ENCODE measurements around the gene GRPEL1.
A peak's percentile ranks its signal among the peaks of the same experiment; 100 is the strongest.
"Not testable (repeated sequence)": the region's sequence is repeated elsewhere in the genome, so short reads cannot be mapped to it uniquely, and the experiment has no call there.

The GRPEL1 gene

DNA sequence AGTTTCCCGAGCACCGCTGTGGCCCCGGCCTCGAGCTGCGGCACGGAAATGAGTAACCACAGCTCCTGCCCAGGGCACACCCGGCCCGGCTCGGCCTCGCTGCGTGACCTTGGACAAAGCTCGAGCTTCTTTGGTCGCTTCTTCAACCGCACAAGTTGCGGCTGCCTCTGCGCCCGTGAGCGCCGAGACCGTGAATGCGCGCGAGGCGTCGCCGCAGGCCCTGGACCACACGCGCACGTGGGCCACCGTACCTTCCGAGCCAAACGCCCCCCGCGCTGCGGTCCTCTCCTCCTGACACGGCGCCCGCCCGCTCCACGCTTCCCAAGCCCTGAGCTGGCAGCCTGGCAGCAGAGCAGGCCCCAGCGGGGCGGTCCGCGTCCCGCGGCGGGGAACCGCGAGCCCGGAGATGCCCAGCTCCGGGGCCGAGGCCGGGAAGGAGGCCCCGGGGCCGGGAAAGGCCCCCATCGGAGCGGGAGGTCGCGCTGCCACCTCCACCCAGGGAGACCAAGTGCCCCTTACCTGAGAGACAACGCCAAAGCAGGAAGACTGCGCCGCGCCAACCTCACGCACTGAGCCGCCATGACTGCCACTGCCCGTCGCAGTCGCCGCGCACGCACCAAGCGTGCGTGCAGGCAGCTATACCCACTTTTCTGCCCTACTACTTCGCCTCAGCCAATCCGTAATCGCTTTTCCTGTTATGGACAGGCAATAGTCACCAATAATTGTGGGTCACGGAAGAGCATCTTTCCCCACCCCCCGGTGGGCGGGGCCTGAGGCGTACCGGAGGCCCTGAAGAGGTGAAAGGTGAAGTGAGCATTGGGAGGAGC is at the start of gene GRPEL1:
Gene GRPEL1, minus strand, starts transcription at position 613 of the 827 bp plus-strand sequence. Its CDS starts 32 bp downstream, at position 581.
- peak; percentile 99 for DNase-seq

DNA sequence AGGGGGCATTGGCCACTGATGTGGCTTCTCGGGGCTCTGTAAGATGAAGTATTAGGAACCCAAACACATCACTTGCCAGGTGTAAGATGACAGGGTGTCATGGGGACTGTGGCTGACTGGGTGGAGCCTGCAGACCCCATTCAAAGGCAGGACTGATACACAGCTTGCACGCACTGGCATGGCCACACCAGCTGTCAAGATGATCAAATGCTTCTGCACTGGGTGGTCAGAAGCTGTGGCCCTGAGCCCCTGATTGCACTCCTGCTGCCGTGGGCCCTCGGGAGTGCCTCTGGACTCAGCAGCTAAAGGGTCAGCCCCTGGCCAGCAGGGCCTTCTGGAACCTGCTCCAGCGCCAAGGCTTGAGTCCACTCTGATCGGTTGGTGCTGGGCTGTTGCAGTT is 48.8 kb upstream of the GRPEL1 start:
- no peak for DNase-seq

DNA sequence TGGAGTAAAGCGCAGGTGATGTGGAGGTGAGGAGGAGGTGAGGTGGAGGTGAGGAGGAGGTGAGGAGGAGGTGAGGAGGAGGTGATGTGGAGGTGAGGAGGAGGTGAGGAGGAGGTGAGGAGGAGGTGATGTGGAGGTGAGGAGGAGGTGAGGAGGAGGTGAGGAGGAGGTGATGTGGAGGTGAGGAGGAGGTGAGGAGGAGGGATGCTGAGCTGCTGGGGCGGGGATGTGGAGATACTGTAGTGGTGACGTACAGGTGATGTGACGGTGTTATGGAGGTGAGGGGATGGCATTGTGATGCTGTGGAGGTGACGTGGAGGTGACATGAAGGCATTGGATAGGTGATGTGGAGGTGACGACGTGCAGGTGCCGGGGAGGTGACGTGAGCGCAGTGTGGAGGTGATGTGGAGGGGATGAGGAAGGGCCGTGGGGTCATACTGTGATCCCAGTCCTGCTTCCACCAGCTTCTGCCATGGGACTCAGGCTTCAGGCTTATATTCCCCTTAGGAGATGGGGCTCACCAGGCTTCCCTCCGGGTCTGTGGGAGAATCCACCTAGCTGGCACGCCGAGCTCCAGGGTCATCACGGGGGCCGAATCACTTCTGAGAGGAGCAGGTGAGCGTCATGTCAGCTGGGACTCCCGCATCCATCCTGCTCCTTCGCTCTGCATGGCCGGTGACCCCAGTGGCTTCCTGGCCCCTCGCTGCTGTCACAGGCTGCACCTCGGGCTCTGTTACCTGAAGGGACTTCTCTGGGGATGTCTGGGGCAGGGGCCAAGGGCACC is 47.9 kb upstream of the GRPEL1 start:
- no peak for DNase-seq

DNA sequence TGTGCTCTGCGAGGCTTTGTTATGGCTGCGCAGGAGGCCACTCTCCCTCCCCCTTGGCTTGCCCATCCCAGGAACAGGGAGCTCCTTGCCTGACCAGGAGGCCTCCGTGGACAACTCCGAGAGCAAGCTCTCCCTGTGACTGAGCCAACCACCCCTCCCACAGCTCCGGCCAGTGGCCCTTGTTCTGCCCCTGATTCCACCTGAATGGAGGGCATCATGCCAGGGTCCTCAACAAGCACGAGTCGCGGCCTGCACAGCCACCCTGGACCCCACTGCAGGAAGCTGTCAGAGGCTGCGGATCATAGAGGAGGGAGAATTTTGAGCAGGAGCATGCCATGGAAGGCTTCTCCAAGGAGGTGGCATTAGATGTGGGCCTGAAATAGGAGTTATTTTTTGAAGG is 44.8 kb upstream of the GRPEL1 start:
- DNase-seq, result no peak

DNA sequence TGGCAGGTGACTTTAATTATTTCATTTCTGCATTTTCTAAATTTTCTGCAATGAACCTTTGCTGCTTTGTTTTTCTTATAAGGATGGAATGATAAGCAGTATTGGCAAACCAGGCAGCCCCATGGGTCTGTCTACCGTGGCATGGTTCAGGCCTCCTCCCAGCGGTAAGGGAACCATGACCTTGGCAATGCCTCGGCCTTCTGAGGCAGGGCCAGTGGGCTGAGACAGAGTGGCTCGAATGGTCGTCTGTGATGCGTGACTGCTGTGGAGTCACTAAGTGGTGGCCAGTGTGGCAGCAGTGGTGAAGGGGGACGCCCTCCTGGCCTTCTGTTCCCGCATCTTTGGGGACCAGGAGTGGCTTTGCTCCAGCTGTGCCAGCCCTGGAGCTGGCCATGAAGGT is 43.6 kb upstream of the GRPEL1 start:
- DNase-seq, result no peak

DNA sequence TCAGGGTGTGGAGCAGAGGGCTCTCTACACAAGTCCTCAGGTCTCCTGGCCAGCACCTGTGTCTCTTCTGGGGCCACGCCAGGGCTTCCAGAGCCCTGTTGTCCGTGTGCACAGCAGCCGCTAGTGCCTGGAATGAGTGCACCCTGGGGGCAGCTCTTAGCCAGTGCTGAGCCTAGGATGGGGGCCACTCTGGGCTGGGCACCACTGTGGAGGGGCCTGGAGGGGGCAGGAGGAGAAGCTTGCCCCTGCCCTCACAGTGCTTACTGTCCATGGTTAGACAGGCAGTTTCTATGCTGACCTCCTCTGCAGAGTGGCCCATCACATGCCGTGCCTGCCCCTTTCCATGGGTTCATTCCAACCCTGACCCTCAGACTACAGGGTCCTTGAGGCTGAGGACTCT is 42.7 kb upstream of the GRPEL1 start:
- DNase-seq, result no peak

DNA sequence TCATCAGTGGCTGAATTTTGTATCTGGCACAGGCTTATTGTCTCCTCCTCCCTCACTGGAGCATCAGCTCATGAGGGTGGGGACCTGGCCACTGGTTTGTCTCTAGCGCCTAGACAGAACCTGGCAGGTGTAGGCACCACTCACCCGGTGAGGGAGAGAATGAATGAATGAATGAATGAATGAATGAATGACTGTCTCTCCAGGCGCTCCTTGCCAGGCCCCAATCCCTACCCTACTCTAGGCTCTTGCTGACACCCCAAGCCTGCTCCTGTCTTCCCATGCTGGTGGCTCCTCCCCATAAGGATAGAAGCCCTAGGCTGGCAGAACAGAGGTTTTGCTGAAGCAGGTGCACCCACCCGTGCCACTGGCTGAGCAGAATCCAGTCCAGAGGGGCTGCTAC is 41.3 kb upstream of the GRPEL1 start:
- DNase-seq, result no peak

DNA sequence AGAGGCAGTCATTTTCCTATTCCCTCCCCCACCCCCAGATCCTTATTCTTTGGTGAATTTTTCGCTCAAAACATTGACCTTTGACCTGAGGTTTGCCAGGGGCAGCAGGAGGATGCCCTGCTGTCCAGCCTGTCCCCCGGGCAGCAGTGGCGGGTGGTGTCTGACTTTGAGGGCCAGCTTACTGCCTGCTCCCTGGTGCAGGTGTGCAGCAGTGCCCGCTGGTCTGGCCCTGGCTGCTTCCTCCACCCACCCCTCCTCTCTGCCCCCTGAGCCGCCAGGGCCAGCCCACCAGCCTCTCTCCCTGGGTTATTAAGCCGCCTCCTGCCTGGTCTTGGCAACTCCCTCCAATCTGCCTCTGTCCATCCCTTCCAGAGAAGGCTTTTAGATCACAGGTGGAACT is 40.8 kb upstream of the GRPEL1 start:
- no peak for DNase-seq

DNA sequence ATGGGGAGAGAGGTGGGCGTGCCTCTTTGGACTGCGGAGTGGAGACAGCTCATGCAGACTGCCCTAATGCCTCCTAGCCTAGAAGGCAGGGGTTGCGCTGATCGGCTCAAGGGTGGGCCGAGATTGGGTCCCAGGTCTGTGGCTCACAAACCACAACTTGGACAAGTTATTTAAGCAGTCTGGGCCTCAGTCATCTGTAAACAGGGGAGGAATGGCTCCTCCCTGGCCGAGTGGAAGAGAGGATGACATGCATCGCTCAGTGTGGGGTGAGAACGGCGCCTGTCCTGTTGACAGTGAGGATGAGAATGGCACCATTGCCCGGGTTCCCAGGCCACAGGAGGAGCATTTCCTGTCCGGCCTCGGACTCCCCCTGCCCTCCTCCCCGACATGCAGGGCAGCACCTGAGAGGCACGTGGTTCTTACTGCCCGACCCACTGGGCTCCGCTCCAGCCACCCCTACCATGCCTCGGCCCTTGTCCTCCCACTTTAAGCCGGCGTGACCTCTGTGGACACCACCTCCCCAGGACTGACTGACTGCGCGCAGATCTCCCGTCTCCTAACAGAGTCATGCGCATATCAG is 40.3 kb upstream of the GRPEL1 start:
- DNase-seq, result no peak

DNA sequence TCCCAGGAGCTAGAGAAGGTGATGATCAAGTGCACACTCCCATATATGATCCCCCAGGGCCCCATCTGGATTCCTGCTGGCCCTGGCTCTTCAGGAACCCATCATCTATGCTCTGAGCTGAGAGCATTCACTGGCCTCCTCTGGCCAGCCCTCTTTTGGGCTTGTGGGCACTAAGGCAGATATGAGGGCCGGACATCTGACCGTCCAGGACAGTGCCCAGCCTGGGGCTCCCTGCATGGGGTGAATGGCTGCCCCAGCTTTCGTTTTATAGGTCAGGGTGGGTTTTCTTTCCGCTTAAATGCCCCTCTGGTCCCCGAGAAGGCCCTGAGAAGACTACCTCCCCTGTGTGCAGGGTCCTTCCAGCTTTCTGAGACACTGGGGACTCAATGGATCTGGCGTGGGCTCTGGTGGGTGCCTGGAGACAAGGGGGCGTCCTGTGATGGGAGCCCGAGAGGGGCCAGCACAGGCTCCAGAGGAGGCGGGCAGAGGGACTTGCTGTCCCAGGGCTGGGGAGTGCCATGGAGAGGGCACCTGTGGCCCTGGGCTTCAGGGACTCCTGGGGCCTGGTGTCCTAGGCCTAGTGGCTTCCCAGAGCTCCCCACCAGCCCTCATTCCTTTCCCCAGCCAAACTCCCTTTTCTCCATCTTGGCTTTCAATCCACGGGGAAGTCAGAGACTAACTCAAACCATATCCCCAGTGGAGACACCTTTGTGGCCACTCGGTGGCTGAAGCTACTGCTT is 39.5 kb upstream of the GRPEL1 start:
- no peak for DNase-seq

DNA sequence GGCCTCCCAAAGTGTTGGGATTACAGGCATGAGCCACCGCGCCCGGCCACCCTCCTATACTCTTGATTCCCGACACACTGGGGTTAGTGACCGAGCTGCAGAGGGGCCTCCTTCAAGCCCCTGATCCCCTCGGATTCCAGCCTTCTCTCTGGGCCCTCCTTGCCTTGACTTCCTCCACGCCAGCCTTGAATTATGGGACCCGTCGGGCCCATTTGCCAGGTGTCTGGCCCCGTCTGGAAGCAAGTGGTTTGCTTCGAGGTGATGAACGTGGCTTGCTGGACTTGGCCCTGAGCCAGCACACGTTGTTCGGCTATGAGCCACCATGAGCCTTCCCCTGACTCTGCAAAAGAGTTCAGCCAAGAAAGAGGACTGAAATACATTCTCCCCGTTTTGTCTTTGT is 37.4 kb upstream of the GRPEL1 start:
- no peak for DNase-seq

DNA sequence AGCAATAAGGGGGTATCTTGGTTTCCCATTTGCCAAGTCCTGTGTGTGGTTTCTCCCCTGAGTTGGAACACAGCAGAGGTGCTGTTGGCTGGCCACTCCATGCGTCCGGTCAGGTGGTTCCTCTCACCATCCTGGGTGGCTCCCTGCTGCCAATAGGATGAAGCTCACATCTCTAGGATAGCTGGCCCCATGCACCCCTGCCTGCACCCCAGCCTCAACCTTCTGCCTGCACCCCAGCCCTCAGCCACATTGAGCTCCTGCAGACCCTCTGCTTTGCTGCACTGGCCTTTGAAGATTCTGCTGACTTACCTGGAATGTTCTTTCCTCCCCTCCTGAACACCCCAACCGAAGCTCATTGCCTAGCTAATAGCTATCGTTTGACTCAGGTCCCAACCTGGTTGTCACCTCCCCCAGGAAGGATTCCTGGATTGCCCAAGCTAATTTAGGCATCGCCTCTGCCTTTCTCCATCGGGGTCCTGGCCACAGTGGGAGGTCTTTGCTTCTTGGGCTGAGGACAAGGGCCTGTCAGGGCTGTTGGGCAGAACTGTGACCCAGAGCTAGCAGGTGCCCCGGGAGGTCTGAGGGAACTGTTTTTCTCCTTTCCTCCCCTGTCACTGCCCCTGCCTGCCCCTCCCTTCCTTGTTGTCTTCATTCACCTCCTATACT is 36.6 kb upstream of the GRPEL1 start:
- no peak for DNase-seq

DNA sequence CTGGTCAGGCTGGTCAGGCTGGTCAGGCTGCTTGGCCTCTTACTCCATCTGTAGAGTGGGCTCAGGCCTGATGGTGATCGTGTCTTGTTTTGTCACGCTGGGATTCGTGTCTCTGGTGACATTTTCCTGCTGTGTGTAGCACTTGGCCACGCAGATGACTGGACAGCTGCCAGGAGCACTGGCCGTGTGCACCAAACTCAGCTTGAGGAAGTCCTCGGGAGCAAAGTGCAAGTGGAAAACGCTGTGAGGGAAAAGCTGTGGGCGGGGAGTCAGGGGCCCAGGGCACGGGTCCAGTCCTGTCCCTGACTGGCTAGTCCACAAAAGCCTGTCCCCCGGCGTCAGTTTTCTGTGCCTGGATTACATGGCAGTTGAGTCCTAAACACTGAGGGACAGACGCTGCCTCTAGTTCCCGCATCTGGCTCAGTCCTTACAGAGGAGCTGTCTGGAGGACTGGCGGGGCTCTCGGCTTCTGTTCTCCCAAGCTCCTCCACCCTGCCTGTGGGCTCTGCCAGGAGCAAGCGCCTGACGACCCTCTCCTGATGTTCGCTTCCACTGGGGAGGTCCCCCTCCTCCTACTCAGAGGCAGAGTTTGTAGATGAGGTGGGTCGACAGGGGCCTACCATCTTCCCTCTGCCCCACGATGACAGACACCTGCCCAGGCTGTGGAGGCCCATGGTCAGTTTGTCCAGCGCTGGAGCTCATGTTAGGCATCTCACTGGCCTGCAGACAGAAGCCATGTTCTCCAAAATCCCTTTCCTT is 35.9 kb upstream of the GRPEL1 start:
- peak; percentile 25 for DNase-seq

DNA sequence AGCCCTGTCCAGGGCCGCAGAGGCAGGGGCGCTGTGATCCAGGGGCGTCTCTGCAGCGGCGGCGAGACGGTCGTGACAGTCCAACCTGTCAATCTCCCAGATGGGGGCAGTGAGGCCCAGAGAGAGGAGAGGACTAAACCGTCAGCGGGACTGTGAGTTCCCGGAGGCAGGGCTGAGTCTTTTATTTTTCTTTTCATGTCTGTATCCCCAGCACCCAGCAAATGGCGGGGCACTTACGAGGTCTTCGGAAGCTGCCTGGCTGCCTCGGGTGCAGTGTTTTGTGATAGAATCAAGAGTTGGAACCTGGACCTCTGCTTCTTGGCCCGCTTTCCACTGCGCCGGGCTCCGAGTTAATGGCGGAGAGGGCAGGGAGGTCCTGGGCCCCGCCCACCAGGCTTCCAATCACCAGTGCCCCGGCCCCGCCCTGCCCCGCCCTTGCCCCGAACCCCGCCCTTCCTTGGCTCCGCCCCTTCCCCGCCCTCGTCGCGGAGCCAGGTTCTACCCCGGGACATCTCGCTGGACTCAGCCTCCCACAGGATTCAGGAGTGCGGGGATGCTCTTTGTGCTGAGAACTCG is 35.3 kb upstream of the GRPEL1 start:
- DNase-seq, result peak; percentile 82

DNA sequence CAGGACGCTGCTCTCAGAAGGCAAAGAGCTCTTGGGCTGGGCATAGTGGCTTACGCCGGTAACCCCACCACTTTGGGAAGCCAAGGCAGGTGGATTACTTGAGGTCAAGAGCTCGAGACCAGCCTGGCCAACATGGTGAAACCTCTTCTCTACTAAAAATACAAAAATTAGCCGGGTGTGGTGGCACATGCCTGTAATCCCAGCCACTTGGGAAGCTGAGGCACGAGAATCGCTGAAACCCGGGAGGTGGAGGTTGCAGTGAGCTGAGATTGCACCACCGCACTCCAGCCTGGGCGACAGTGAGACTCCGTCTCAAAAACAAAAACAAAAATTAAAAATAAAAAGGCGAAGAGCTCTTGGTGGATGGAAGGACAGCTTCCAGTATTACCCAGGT is 34.6 kb upstream of the GRPEL1 start:
- not testable (repeated sequence) for DNase-seq

DNA sequence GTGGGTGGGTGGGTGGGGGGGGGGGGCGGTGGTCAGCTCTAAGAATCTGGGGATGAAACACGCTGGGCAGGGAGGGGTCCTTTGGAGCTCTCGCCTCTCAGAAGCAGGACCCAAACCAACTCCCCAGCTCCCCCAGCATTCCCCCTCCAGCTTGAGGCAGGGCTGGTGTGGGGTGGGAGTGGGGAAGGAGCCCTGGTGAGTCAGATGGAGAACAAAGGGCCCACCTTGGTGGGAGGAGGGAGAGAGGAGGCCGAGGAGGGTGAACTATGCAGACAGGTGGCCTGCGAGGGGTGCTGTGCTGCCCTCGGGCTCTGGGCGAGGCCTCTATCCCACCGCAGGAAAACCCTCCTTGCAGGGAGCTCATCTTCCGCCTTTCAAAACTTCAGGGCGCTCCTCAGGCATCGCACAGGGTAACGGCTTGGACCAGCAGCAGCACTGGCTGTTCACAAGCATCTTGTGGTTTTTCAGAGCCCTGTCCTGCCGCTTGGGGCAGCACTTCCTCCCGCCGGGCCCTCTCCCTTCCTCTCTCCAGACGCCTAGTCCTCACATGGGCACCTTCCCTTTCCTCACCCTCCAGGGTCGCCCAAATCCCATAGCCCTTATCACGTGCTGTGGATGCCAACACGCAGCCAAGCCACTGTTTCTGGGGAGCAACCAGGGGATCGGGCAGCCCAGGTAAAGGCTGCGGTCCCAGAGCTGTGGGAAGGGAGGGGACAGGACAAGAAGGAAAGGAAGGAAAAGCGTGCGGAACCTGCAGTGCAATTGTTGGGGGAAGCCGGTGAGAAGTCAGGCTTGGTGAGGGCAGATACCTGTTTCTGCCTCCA is 34.0 kb upstream of the GRPEL1 start:
- peak; percentile 55 for DNase-seq

DNA sequence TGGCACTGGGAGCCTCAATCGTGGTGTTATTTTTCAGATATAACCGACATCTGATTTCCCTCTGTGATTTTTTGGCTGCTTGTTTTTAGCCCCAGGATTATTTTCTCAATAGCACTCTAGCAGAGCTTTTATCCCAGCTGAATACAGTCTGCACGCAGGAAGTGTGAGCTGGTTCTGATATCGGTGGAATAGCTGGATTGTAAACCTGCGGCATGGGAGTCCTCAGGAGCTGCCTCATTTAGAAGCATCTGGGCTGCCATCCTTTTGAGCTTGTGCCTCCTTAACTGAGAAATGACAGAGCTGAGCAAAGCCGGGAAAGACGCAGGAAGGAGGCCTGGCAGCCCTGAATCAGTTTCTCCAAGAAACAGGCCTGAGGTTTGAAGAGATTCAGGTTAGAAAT is 28.4 kb upstream of the GRPEL1 start:
- no peak for DNase-seq

DNA sequence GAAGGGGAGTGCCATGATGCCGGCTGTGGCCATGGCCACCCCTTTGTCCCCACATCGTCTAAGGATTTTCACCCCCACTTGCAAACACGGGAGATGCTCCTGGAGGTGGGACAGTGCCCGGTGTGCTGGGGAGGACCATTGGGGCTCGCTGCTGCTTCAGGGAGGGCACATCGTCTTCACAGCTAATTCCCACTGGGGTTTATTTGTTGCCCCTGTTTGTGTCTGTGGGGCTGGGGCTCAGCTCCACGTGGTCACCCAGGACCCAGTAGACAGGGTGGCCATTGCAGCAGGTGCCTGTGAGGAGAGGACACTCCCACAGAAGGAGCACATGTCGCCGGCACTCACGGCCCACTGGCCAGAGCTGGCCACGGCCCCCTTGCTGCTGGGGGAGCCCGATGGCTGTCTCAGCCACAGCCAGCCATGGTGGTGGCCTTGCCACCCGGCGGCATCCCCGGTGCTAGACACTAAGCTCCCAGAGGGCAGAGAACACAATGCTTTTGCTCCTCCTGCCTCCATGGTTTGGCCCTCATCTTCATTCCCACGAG is 27.8 kb upstream of the GRPEL1 start:
- DNase-seq, result no peak

DNA sequence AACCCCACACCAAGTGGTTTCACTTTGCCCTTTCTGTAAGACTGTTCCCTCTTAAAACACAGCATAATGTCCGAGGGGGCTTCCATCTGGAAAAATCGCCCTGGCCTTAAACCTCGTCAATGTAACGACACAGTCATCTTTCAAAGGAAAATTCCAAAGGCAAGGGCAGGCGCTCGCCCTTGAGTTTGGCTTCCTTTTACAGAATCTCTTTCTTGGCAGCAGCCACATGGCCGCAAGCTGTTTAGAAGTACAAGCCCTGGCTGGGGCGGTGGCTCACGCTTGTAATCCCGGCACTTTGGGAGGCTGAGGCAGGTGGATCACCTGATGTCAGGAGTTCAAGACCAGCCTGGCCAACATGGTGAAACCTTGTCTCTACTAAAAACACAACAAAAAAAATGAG is 27.1 kb upstream of the GRPEL1 start:
- no peak for DNase-seq

DNA sequence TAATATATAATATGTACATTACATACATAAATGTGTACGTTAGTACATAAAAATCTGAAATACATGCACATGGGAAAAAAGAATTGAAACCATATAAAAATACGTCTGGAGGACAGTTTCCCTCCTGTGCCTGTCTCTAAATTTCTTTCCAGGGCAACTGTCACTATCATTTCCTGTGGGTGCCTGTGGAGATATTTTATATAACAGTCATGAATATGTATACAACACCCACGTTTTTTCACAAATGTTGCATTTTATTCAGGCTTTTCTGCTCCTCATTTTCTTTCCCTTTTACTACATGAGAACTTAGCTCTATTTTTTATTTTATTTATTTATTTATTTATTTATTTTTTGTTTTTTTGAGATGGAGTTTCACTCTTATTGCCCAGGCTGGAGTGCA is 24.2 kb upstream of the GRPEL1 start:
- DNase-seq, result no peak

All from CD4-positive, alpha-beta T cell treated with Interleukin-15 for 1 hour (primary cell).